ENCODE results near the gene FUOM. TPM values are rescaled to one million over a fixed set of nuclear protein-coding genes. Genes with fewer than 3 reads are reported as not detected.

FUOM gene
- total RNA-seq, 1 experiment from 2014 or later = 41.8 TPM

DNA sequence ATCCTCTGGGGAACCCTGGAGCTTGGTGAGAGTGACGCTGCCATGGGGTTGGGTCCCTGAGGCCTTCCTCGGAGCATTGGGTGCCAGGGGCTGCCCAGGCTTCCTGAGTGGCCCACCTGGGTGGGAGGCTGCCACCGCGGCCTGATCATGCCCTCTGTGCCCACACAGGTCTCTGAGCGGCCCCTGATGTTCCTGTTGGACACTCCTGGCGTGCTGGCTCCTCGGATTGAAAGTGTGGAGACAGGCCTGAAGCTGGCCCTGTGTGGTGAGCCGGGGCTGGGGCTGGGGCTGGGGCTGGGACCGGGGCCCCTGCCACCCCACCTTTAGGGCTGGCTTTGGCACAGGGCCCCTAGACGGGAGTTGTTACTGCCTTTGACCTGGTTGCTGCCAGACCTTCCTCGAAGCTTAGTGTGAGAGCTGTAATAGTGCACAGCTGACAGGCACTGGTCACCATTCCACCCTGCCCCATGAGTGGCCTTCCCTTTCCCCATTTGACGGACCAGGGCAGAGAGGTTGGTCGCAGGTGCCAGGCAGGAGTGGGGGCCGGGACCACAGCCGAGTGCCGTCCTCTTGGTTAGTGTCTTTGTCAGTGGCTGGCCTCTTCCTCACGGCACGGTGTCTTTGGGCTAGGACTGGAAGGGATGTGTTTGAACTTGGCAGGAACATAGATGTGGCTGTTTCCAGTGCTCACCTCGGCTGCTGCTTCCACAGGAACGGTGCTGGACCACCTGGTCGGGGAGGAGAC lies 44.3 kb upstream of the FUOM start:
- Mint-ChIP-seq H3K36me3 (ENCODE audit: insufficient read depth in 1 of 3, low read depth in 3 of 3) (peaks cover 66 to 90% (median 88%) of the 10 kb centered on the region in 3 experiments; a peak in 6 of 7 replicates), H3K4me3 (no peak overlapping the region), H3K27me3 (ENCODE audit: low read depth) (no peaks in the 10 kb centered on the region), H3K9me3 (no peaks in the 10 kb centered on the region), H3K27ac (no peak overlapping the region), H3K4me1 (no peaks in the 10 kb centered on the region)
- H3K4ac ChIP-seq (ENCODE audit: low read depth, low read length) = no peak overlapping the region
- H3K56ac ChIP-seq (ENCODE audit: insufficient read length, low read depth, low read length) = no peak overlapping the region
- H3K79me1 ChIP-seq (ENCODE audit: insufficient read depth, low read depth, low read length, poor library complexity, severe bottlenecking) = no peaks in the 10 kb centered on the region
- H3K14ac ChIP-seq (ENCODE audit: insufficient read depth, low read length) = no peak overlapping the region
- no peaks in the 10 kb centered on the region for H4K20me1 ChIP-seq (ENCODE audit: control insufficient read depth, insufficient read depth, insufficient read length)
- no CpG with 5 or more reads among the region's 21 CpGs for whole genome bisulfite sequencing (ENCODE audit: extremely low coverage, insufficient read length, low lambda C conversion rate)
- no peak overlapping the region for H2BK120ac ChIP-seq (ENCODE audit: low read depth, low read length, poor library complexity, severe bottlenecking)
- no peak overlapping the region for H3K27ac ChIP-seq (ENCODE audit: insufficient read length, low read depth, low read length)
- no peaks in the 10 kb centered on the region for H3K4me1 ChIP-seq (ENCODE audit: insufficient read depth, low read length)
- H2BK5ac ChIP-seq (ENCODE audit: insufficient read length, low read length) = no peak overlapping the region
- H2BK12ac ChIP-seq (ENCODE audit: insufficient read length, low read depth, low read length) = no peak overlapping the region
- H3K27me3 ChIP-seq (ENCODE audit: insufficient read depth, low read length) = no peaks in the 10 kb centered on the region
- no peak overlapping the region for H3K18ac ChIP-seq (ENCODE audit: insufficient read length, low read depth, low read length)
- H3K79me2 ChIP-seq (ENCODE audit: insufficient read depth, low read length) = 0 out of 2 replicates have a peak, but pooled peaks cover 1% of the 10 kb centered on the region
- H3K23me2 ChIP-seq (ENCODE audit: insufficient read length, low read depth, low read length, poor library complexity, severe bottlenecking) = no peaks in the 10 kb centered on the region
- no peak overlapping the region for H2AK5ac ChIP-seq (ENCODE audit: insufficient read length, low read length)
- no peaks in the 10 kb centered on the region for H3K9me3 ChIP-seq (ENCODE audit: control insufficient read depth, low read depth, low read length)
- H4K8ac ChIP-seq (replicated peaks; ENCODE audit: insufficient read length, low read depth, low read length) = no peak overlapping the region
- H2AFZ ChIP-seq (ENCODE audit: low read length) = no peak overlapping the region
- no peak overlapping the region for H3K9ac ChIP-seq (ENCODE audit: extremely low read depth, insufficient read length, low read length)
- H2BK20ac ChIP-seq (ENCODE audit: low read depth, low read length, poor library complexity, severe bottlenecking) = no peak overlapping the region
- no peak overlapping the region for H3K4me2 ChIP-seq (ENCODE audit: insufficient read depth, insufficient read length, low read length)
- no peak overlapping the region for H2BK15ac ChIP-seq (ENCODE audit: low read depth, low read length)
- DNase-seq = no peak
- no peak overlapping the region for H3K23ac ChIP-seq (ENCODE audit: insufficient read length, low read depth, low read length)
- H4K91ac ChIP-seq (ENCODE audit: insufficient read length, low read depth, low read length) = no peak overlapping the region
- TF ChIP-seq, protein P1, sequence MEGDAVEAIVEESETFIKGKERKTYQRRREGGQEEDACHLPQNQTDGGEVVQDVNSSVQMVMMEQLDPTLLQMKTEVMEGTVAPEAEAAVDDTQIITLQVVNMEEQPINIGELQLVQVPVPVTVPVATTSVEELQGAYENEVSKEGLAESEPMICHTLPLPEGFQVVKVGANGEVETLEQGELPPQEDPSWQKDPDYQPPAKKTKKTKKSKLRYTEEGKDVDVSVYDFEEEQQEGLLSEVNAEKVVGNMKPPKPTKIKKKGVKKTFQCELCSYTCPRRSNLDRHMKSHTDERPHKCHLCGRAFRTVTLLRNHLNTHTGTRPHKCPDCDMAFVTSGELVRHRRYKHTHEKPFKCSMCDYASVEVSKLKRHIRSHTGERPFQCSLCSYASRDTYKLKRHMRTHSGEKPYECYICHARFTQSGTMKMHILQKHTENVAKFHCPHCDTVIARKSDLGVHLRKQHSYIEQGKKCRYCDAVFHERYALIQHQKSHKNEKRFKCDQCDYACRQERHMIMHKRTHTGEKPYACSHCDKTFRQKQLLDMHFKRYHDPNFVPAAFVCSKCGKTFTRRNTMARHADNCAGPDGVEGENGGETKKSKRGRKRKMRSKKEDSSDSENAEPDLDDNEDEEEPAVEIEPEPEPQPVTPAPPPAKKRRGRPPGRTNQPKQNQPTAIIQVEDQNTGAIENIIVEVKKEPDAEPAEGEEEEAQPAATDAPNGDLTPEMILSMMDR (conservative IDR thresholded peaks at IDR 0.05) = no peak
- no peak overlapping the region for H3T11ph ChIP-seq (ENCODE audit: low read length)
- no peak overlapping the region for H4K5ac ChIP-seq (ENCODE audit: insufficient read length, low read depth, low read length)
